Aorta (tissue), 5 donors: Measurements from ENCODE around the gene GSN. TPM values are rescaled to one million over a fixed set of nuclear protein-coding genes. Genes with fewer than 3 reads are reported as not detected.

ENCODE experiments used
- ATAC-seq: fragments of 200-7000 bp; cut with Tn5 transposase; one replicate; pipeline ENCODE4 v1.9.1; 2022; ENCODE audit warnings: moderate library complexity; ENCODE audit not compliant: low FRiP score
- DNase-seq, 2 donors: peaks; one replicate each; pipeline ENCODE4 v3.0.0-alpha.2; 2020
- H3K27ac ChIP-seq, 2 donors: one replicate each; pipeline ENCODE4 v1.5.1; 2013; ENCODE audit warnings: low read length in 2 of 2, mild to moderate bottlenecking in 2 of 2, moderate library complexity in 2 of 2, control low read depth in 1 of 2, inconsistent platforms in 1 of 2, low read depth in 1 of 2
- H3K27me3 ChIP-seq, 2 donors: one replicate each; pipeline ENCODE4 v1.6.1; 2013; ENCODE audit warnings: control low read depth in 1 of 2, low read length in 1 of 2, mild to moderate bottlenecking in 1 of 2, moderate library complexity in 1 of 2; ENCODE audit not compliant: insufficient read depth in 2 of 2, control insufficient read depth in 1 of 2
- H3K36me3 ChIP-seq, 2 donors: one replicate each; pipeline ENCODE4 v1.6.1; 2013; ENCODE audit warnings: control low read depth in 1 of 2, low read length in 1 of 2, mild to moderate bottlenecking in 1 of 2; ENCODE audit not compliant: insufficient read depth in 2 of 2, control insufficient read depth in 1 of 2
- H3K4me1 ChIP-seq, 2 donors: one replicate each; pipeline ENCODE4 v1.6.1; 2013; ENCODE audit warnings: low read length in 2 of 2, control low read depth in 1 of 2, mild to moderate bottlenecking in 1 of 2, moderate library complexity in 1 of 2; ENCODE audit not compliant: insufficient read depth in 2 of 2, control insufficient read depth in 1 of 2
- H3K4me3 ChIP-seq, 2 donors: one replicate each; pipeline ENCODE4 v1.5.1; 2013; ENCODE audit warnings: low read length in 2 of 2, control low read depth in 1 of 2, mild to moderate bottlenecking in 1 of 2
- H3K9me3 ChIP-seq: one replicate; pipeline ENCODE4 v1.6.1; 2013; ENCODE audit warnings: mild to moderate bottlenecking, low read length; ENCODE audit not compliant: control insufficient read depth
- WGBS, 2 donors: extraction: QIAGEN DNeasy Blood & Tissue Kit; methylation state at CpG; one replicate each; pipeline ENCODE4 v1.1.7; 2013; 5-methylcytosine and 5-hydroxymethylcytosine counted together
- intact Hi-C, 2 donors: fragments of 100-400 bp; cut with DNase I; formaldehyde crosslinking; loops; one replicate each; pipeline versions ENCODE4 v1.14.2 to v1.15.0; 2022
- polyA plus RNA-seq, 2 donors: library from polyadenylated mRNA; stranded (reverse); fragments of 200-250 nt; gene quantifications; one replicate each; pipeline ENCODE4 v1.2.3, GENCODE V29; 2013
- total RNA-seq, 2 donors: library from RNA; stranded (reverse); fragmentation: NEBNext Ultra II Directional; extraction: Animal tissue kit (Norgen Biotek cat#: 25700); gene quantifications; one replicate each; pipeline ENCODE4 v1.2.1, GENCODE V29; 2021
- donor health status: healthy with polysubstance abuse.
- donor health status: Bipolar disorder and iron deficiency.
- donor health status: DM: no; HTN: no; CAD: no.
- donor health status: DM: no; HTN: no; CAD: no.
- donor health status: DM: yes; HTN: yes; CAD: no.

Gene GSN
- total and polyA plus RNA-seq, 4 donors, result 451 to 2,469 (median 1,011) TPM

DNA sequence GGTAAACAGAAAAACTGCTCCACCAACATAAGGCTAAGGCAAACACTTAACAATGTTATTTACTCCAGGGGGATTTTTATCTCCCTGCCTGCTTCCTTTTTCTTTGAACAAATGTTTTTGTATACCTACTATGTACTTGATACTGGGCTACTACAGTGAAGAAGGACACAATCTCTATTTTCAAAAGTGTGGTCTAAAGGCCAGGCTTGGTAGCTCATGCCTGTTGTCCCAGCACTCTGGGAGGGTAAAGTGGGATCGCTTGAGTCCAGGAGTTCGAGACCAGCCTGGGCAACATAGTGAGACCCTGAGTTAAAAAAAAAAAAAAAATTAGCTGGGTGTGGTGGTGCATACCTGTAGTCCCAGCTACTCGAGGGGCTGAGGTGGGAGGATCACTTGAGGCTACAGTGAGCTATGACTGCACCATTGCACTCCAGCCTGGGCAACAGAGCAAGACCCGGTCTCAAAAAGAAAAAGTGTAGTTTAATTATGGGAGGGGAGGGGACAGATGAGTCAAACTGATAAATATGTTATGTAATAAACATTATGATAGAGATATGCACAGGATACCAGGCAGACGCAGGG, 98.7 kb downstream of the GSN start:
- H3K27ac ChIP-seq, result peak overlapping the region in 1 of 2 donors; percentile 62
- H3K36me3 ChIP-seq, result no peaks in the 10 kb centered on the region
- intact Hi-C loops, result no loop called here
- DNase-seq, result no peak
- 77 to 81% methylated on average over 5 of the region's 5 CpGs for WGBS, 2 donors
- no peaks in the 10 kb centered on the region for H3K9me3 ChIP-seq
- H3K27me3 ChIP-seq, result no peaks in the 10 kb centered on the region
- H3K4me1 ChIP-seq, result peaks cover 0 to 3% of the 10 kb centered on the region in 2 donors
- H3K4me3 ChIP-seq, result no peak overlapping the region
- ATAC-seq, result no peak

- ATAC-seq (no peak), DNase-seq (no peak)
- Histone ChIP-seq H3K9me3 (no peaks in the 10 kb centered on the region), H3K4me3 (peak overlapping the region; percentile 36), H3K4me1 (peaks cover 0 to 3% of the 10 kb centered on the region in 2 donors), H3K36me3 (no peaks in the 10 kb centered on the region), H3K27me3 (no peaks in the 10 kb centered on the region), H3K27ac (no peak overlapping the region)
- intact Hi-C loops, result loop anchor here in 1 of 2 donors (2.0 kb wide), 1 partner anchor 47 kb away; no protein-coding TSS in a partner anchor
- 41 to 46% methylated on average over 4 of the region's 4 CpGs for WGBS, 2 donors
These were observed 99.6 kb downstream of the GSN start for GRCh38 chr9:121367306-121368137.

- Histone ChIP-seq H3K36me3 (no peaks in the 10 kb centered on the region), H3K9me3 (no peaks in the 10 kb centered on the region), H3K4me1 (peaks cover 0 to 5% of the 10 kb centered on the region in 2 donors), H3K27me3 (no peaks in the 10 kb centered on the region), H3K4me3 (peak overlapping the region; percentile 36 to 84), H3K27ac (no peak overlapping the region)
- intact Hi-C loops, result loop anchor here in 1 of 2 donors (2.0 kb wide), 1 partner anchor 47 kb away; no protein-coding TSS in a partner anchor
- 39 to 48% methylated on average over 1 of the region's 1 CpG for WGBS, 2 donors
- no peak for DNase-seq
- ATAC-seq, result no peak
These were observed 100.2 kb downstream of the GSN start for GRCh38 chr9:121368138-121368522.

- no peak for ATAC-seq
- Histone ChIP-seq H3K4me3 (peak overlapping the region; percentile 48 to 84), H3K4me1 (peaks cover 0 to 6% of the 10 kb centered on the region in 2 donors), H3K27me3 (no peaks in the 10 kb centered on the region), H3K9me3 (no peaks in the 10 kb centered on the region), H3K27ac (no peak overlapping the region), H3K36me3 (no peaks in the 10 kb centered on the region)
- no peak for DNase-seq
- WGBS, 2 donors, result 19 to 33% methylated on average over 8 of the region's 8 CpGs
- intact Hi-C loops, result loop anchor here in 1 of 2 donors (2.0 kb wide), 1 partner anchor 48 kb away; no protein-coding TSS in a partner anchor
These were observed 100.8 kb downstream of the GSN start for GRCh38 chr9:121368745-121369144.

DNA sequence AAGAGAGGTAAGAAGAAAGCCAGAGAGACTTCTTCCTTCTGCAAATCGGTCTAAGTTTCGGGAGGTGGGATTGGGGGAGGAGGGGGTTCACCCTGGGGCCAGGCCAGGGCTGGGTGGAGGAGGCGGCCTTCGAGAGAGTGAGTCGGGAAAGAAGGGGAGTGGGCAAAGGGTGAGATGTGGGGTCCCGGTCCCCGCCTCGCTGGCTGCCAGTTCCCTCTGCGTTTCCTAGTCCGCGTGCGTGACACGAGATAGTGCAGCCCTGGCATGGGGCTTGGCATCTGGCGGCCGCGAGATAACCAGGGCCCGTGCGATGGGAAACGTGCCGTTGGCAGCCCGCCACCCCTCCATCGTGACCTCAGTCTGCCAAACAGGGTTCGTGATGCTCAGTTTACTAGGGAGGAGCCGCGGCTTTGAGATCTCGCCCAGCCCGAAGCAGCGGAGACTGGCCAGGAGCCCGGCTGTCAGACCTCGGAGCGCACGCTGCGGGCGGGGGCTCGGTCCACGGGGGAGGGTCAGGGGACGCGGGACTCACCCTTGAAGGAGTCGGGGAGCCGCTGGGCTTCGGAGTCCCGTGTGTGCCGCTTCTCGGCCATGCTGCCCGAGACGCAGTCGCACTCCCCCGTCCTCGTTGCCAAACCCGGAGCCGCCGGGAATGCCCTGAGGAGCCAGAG, 101.8 kb downstream of the GSN start, which contains the start of gene STOM:
STOM (minus strand) TSS at position 656 of the 671 bp plus-strand sequence; CDS start at position 593, 63 bp downstream.
- Histone ChIP-seq H3K9me3 (no peaks in the 10 kb centered on the region), H3K4me1 (peaks cover 0 to 6% of the 10 kb centered on the region in 2 donors), H3K27me3 (no peaks in the 10 kb centered on the region), H3K36me3 (no peaks in the 10 kb centered on the region), H3K27ac (peak within 1 kb of the TSS; percentile 62 to 78), H3K4me3 (peak within 1 kb of the TSS; percentile 48 to 84)
- DNase-seq (peak; percentile 92 to 96), ATAC-seq (peak; percentile 89)
- 1% methylated on average over 49 to 52 of the region's 52 CpGs for WGBS, 2 donors
- intact Hi-C loops, result loop anchor here (2.0 to 5.0 kb wide), 3 partner anchors 49 to 102 kb away; partner anchors contain the start of gene GSN (in 2 of the 2)

- H3K4me3 ChIP-seq, result no peak overlapping the region
- intact Hi-C loops, result loop anchor here (1.0 to 5.0 kb wide), 3 partner anchors 103 to 158 kb away; partner anchors contain the start of gene GSN (in 2 of the 2)
- peaks cover 0 to 6% of the 10 kb centered on the region in 2 donors for H3K4me1 ChIP-seq
- no peaks in the 10 kb centered on the region for H3K36me3 ChIP-seq
- 59 to 61% methylated on average over 4 of the region's 4 CpGs for WGBS, 2 donors
- H3K27ac ChIP-seq, result peak overlapping the region; percentile 46 to 59
- H3K9me3 ChIP-seq, result no peaks in the 10 kb centered on the region
- ATAC-seq (no peak), DNase-seq (no peak)
- no peaks in the 10 kb centered on the region for H3K27me3 ChIP-seq
These were observed 103.6 kb downstream of the GSN start for GRCh38 chr9:121371495-121372061.

GRCh38 chr9:121372239-121373010, 104.5 kb downstream of the GSN start:
- intact Hi-C loops, result loop anchor here (1.0 to 5.0 kb wide), 2 partner anchors 105 to 159 kb away; partner anchors contain the start of gene GSN (in 1 of the 2)
- H3K36me3 ChIP-seq, result no peaks in the 10 kb centered on the region
- 61 to 62% methylated on average over 6 of the region's 6 CpGs for WGBS, 2 donors
- no peak overlapping the region for H3K4me3 ChIP-seq
- no peaks in the 10 kb centered on the region for H3K27me3 ChIP-seq
- no peak for DNase-seq
- peak overlapping the region; percentile 59 to 87 for H3K27ac ChIP-seq
- H3K4me1 ChIP-seq, result peaks cover 0 to 6% of the 10 kb centered on the region in 2 donors
- no peaks in the 10 kb centered on the region for H3K9me3 ChIP-seq
- no peak for ATAC-seq
